ENCODE results near the gene IL10RB. TPM values are rescaled to one million over a fixed set of nuclear protein-coding genes. Genes with fewer than 3 reads are reported as not detected.

Gene IL10RB
- total RNA-seq, 4 donors from 2014 or later: 20.7 to 28.1 (median 23.4) TPM

DNA sequence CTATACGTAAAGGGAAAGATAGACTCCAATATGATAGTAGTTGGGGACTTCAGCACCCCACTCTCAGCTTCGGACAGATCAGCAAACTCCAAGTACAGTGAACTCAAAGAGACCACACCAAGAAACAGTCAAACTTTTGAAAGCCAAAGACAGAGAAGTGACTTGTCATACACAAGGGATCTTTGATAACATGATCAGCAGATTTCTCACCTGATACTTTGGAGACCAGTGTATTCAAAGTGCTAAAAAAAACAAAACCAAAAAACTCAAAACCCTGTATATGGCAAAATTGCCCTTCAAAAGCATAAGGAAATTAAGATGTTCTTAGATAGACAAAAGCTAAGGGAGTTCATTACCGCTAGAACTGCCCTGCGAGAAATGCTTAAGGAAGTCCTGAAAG is 68.0 kb downstream of the IL10RB start:
- WGBS: 74% methylated on average over 4 of the region's 4 CpGs
- Histone ChIP-seq H3K4me3 (no peak overlapping the region), H3K9me3 (peaks cover 3% of the 10 kb centered on the region), H3K27ac (no peak overlapping the region), H3K4me1 (no peaks in the 10 kb centered on the region), H3K27me3 (no peaks in the 10 kb centered on the region), H3K36me3 (peaks cover 23% of the 10 kb centered on the region)
- no peak for DNase-seq (ENCODE audit: low spot score in 2 of 2)
- TF ChIP-seq POLR2A (IDR thresholded peaks at IDR 0.05): no peak
- no peak for TF ChIP-seq CTCF (IDR thresholded peaks at IDR 0.05)
- TF ChIP-seq EP300 (IDR thresholded peaks at IDR 0.05): no peak
- no peak for TF ChIP-seq POLR2AphosphoS5 (IDR thresholded peaks at IDR 0.05)

GRCh38 chr21:33334824-33335223 is 68.7 kb downstream of the IL10RB start:
- H3K27ac ChIP-seq: no peak overlapping the region
- H3K36me3 ChIP-seq: peaks cover 23% of the 10 kb centered on the region
- H3K4me1 ChIP-seq: no peaks in the 10 kb centered on the region
- 88% methylated on average over 2 of the region's 2 CpGs for WGBS
- no peak overlapping the region for H3K4me3 ChIP-seq
- H3K9me3 ChIP-seq: peaks cover 3% of the 10 kb centered on the region
- TF ChIP-seq CTCF (IDR thresholded peaks at IDR 0.05) (no peak), EP300 (IDR thresholded peaks at IDR 0.05) (no peak), POLR2A (IDR thresholded peaks at IDR 0.05) (no peak), POLR2AphosphoS5 (IDR thresholded peaks at IDR 0.05) (no peak)
- DNase-seq (ENCODE audit: low spot score in 2 of 2): no peak
- no peaks in the 10 kb centered on the region for H3K27me3 ChIP-seq

DNA sequence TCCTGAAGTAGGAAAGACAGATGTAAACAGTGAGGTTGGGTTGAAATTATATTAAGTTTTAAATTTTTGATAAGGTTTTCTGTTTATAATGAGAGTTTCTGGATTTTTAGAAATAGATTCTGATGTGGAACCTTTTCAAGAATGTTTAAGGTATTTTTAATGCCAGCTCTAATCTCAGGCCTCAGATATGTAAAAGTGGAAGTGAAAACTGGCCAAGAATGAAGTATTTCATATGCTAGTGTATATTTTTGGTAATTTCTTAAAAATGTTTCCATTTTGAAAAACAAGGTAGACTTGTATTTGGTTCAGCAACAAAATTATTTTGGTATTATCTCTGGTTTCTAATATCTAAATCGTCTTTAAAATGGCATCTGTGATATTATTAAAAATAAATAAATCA is 73.0 kb downstream of the IL10RB start:
- Histone ChIP-seq H3K4me3 (no peak overlapping the region), H3K4me1 (no peaks in the 10 kb centered on the region), H3K36me3 (peaks cover 40% of the 10 kb centered on the region), H3K27me3 (no peaks in the 10 kb centered on the region), H3K27ac (no peak overlapping the region), H3K9me3 (no peaks in the 10 kb centered on the region)
- WGBS: 96% methylated on average over 1 of the region's 1 CpG
- DNase-seq (ENCODE audit: low spot score in 2 of 2): no peak
- no peak for TF ChIP-seq EP300 (IDR thresholded peaks at IDR 0.05)
- no peak for TF ChIP-seq POLR2AphosphoS5 (IDR thresholded peaks at IDR 0.05)
- TF ChIP-seq CTCF (IDR thresholded peaks at IDR 0.05): no peak
- TF ChIP-seq POLR2A (IDR thresholded peaks at IDR 0.05): no peak

DNA sequence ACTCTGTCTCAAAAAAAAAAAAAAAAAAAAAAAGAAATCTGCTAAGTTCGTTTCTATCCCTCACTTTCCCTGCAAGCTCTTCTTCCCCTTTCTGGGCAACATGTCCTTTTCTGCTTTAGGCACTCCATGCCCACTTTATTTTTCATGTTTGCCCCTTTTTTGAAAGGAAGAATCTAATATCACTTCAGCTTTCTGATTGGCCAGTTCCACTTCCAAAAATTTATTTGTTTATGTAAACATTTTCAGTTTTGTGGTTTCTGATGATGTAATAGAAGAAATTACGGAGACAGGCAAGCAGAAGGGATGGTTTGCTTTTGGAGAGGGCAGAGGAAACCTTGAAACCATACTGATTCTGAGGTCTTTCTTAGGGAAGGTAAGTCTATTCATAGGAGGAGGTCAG is 73.8 kb downstream of the IL10RB start:
- no peak overlapping the region for H3K4me3 ChIP-seq
- H3K27ac ChIP-seq: no peak overlapping the region
- H3K36me3 ChIP-seq: peaks cover 44% of the 10 kb centered on the region
- WGBS: 55% methylated on average over 2 of the region's 2 CpGs
- no peak for TF ChIP-seq POLR2AphosphoS5 (IDR thresholded peaks at IDR 0.05)
- TF ChIP-seq CTCF (IDR thresholded peaks at IDR 0.05): no peak
- TF ChIP-seq EP300 (IDR thresholded peaks at IDR 0.05): no peak
- no peak for TF ChIP-seq POLR2A (IDR thresholded peaks at IDR 0.05)
- no peaks in the 10 kb centered on the region for H3K4me1 ChIP-seq
- no peaks in the 10 kb centered on the region for H3K27me3 ChIP-seq
- no peaks in the 10 kb centered on the region for H3K9me3 ChIP-seq
- no peak for DNase-seq (ENCODE audit: low spot score in 2 of 2)

GRCh38 chr21:33345751-33346238 is 79.6 kb downstream of the IL10RB start:
- peaks cover 57% of the 10 kb centered on the region for H3K36me3 ChIP-seq
- no peaks in the 10 kb centered on the region for H3K27me3 ChIP-seq
- 95% methylated on average over 5 of the region's 5 CpGs for WGBS
- H3K27ac ChIP-seq: no peak overlapping the region
- H3K4me1 ChIP-seq: peaks cover 5% of the 10 kb centered on the region
- no peaks in the 10 kb centered on the region for H3K9me3 ChIP-seq
- no peak for DNase-seq (ENCODE audit: low spot score in 2 of 2)
- H3K4me3 ChIP-seq: no peak overlapping the region
- TF ChIP-seq POLR2A (IDR thresholded peaks at IDR 0.05): no peak
- no peak for TF ChIP-seq CTCF (IDR thresholded peaks at IDR 0.05)
- TF ChIP-seq EP300 (IDR thresholded peaks at IDR 0.05): no peak
- no peak for TF ChIP-seq POLR2AphosphoS5 (IDR thresholded peaks at IDR 0.05)

Other genes with a start within 250 kb of the IL10RB start
- not detected for gene OLIG2, start 240.4 kb upstream of the IL10RB start, total RNA-seq
- under 1 TPM in 1 of 4 donors, not detected in 3; 0.42 TPM for gene OLIG1, start 196.2 kb upstream of the IL10RB start, total RNA-seq
- 1 to 10 TPM; 3.3 to 6.5 (median 3.8) TPM for gene IFNAR2, start 36.4 kb upstream of the IL10RB start, total RNA-seq
- 10 to 100 TPM; 15.9 to 37.3 (median 22.6) TPM for gene IFNAR1, start 58.6 kb downstream of the IL10RB start, total RNA-seq
- 10 to 100 TPM; 47.0 to 75.5 (median 61.0) TPM for gene IFNGR2, start 137.0 kb downstream of the IL10RB start, total RNA-seq
- gene TMEM50B, start 213.6 kb downstream of the IL10RB start, total RNA-seq: 100 to 1,000 TPM in 1 of 4 donors, 10 to 100 TPM in 3; 33.1 to 151 (median 59.8) TPM
- gene DNAJC28, start 225.3 kb downstream of the IL10RB start, total RNA-seq: 1 to 10 TPM; 1.9 to 4.5 (median 2.8) TPM